SKM-1 (cell line): Measurements from ENCODE around the gene SERPINC1.
"Not testable (repeated sequence)": the region's sequence is repeated elsewhere in the genome, so short reads cannot be mapped to it uniquely, and the experiment has no call there.

Experiments
- DNase-seq: peaks from one replicate; lab custom pipeline; 2025; ENCODE audit not compliant: unreplicated experiment; lab: John Stamatoyannopoulos, UW

Gene SERPINC1

GRCh38 chr1:173917149-173917548 is at the start of gene SERPINC1:
Gene SERPINC1 (minus strand): TSS chr1:173917327. CDS start chr1:173917259, 68 bp downstream.
- DNase-seq: no peak

GRCh38 chr1:173965896-173966295 is 48.8 kb upstream of the SERPINC1 start:
- not testable (repeated sequence) for DNase-seq

GRCh38 chr1:173963477-173963876 is 46.4 kb upstream of the SERPINC1 start:
- no peak for DNase-seq

- no peak for DNase-seq
These were observed 43.5 kb upstream of the SERPINC1 start for GRCh38 chr1:173960625-173961024.

GRCh38 chr1:173954179-173954578 is 37.1 kb upstream of the SERPINC1 start:
- no peak for DNase-seq

- DNase-seq: no peak
These were observed 31.5 kb upstream of the SERPINC1 start for GRCh38 chr1:173948594-173948993.

- no peak for DNase-seq
These were observed 29.3 kb upstream of the SERPINC1 start for GRCh38 chr1:173946380-173946921.

- DNase-seq: no peak
These were observed 19.9 kb upstream of the SERPINC1 start for GRCh38 chr1:173937062-173937461.

GRCh38 chr1:173934440-173934839 is 17.3 kb upstream of the SERPINC1 start:
- DNase-seq: no peak

GRCh38 chr1:173930541-173930940 is 13.4 kb upstream of the SERPINC1 start:
- DNase-seq: not testable (repeated sequence)

- no peak for DNase-seq
These were observed 8.4 kb upstream of the SERPINC1 start for GRCh38 chr1:173925306-173926242.

- no peak for DNase-seq
These were observed 3.7 kb upstream of the SERPINC1 start for GRCh38 chr1:173920861-173921260.

GRCh38 chr1:173917635-173918493 is 737 bp upstream of the SERPINC1 start:
- DNase-seq: no peak

GRCh38 chr1:173916667-173917066 is 460 bp downstream of the SERPINC1 start:
- DNase-seq: no peak

- DNase-seq: no peak
These were observed 1.5 kb downstream of the SERPINC1 start for GRCh38 chr1:173915596-173915995.

- peak; percentile 35 for DNase-seq
These were observed 2.7 kb downstream of the SERPINC1 start for GRCh38 chr1:173914366-173914871.

GRCh38 chr1:173913111-173913510 is 4.0 kb downstream of the SERPINC1 start:
- DNase-seq: no peak

- no peak for DNase-seq
These were observed 13.1 kb downstream of the SERPINC1 start for GRCh38 chr1:173903827-173904531.

- DNase-seq: no peak
These were observed 16.1 kb downstream of the SERPINC1 start for GRCh38 chr1:173900992-173901391.

- DNase-seq: no peak
These were observed 16.7 kb downstream of the SERPINC1 start for GRCh38 chr1:173900427-173900826.

GRCh38 chr1:173894189-173894588 is 22.9 kb downstream of the SERPINC1 start:
- DNase-seq: no peak
